Heart left ventricle (tissue), 16 donors: ENCODE data around the gene ZNF528. TPM values are rescaled to one million over a fixed set of nuclear protein-coding genes. Genes with fewer than 3 reads are reported as not detected.
A peak's percentile ranks its signal among the peaks of the same experiment; 100 is the strongest.

Experiments
- ATAC-seq, 4 donors: fragments of 200-7000 bp; cut with Tn5 transposase; one replicate each; pipeline ENCODE4 v1.9.1; 2020 to 2022; ENCODE audit warnings: moderate library complexity in 4 of 4, mild to moderate bottlenecking in 3 of 4, moderate number of reproducible peaks in 1 of 4
- DNase-seq, 5 donors: peaks; one replicate each; pipeline ENCODE4 v3.0.0-alpha.2; 2020
- H3K27ac ChIP-seq, 12 donors: fragments of 200-600 bp; sonication (generic) in 4 of 12; one replicate each; pipeline versions ENCODE4 v1.5.0 to v1.8.0; 2016 to 2022; ENCODE audit warnings: mild to moderate bottlenecking in 2 of 12
- H3K27me3 ChIP-seq, 9 donors: fragments of 200-600 bp; sonication (generic) in 2 of 9; one replicate each; pipeline versions ENCODE4 v1.5.1 to v1.8.0; 2016 to 2022; ENCODE audit warnings: mild to moderate bottlenecking in 3 of 9
- H3K36me3 ChIP-seq, 9 donors: fragments of 200-600 bp; sonication (generic) in 2 of 9; one replicate each; pipeline versions ENCODE4 v1.5.0 to v1.8.0; 2018 to 2022; ENCODE audit warnings: mild to moderate bottlenecking in 2 of 9
- H3K4me1 ChIP-seq, 12 donors: fragments of 200-600 bp; sonication (generic) in 4 of 12; one replicate each; pipeline versions ENCODE4 v1.5.0 to v1.8.0; 2016 to 2022; ENCODE audit warnings: mild to moderate bottlenecking in 3 of 12
- H3K4me3 ChIP-seq, 12 donors: fragments of 200-600 bp; sonication (generic) in 4 of 12; one replicate each; pipeline versions ENCODE4 v1.5.0 to v1.8.0; 2017 to 2022; ENCODE audit warnings: mild to moderate bottlenecking in 9 of 12, moderate library complexity in 4 of 12
- H3K9me3 ChIP-seq, 12 donors: fragments of 200-600 bp; sonication (generic) in 4 of 12; one replicate each; pipeline versions ENCODE4 v1.5.0 to v1.8.0; 2016 to 2022; ENCODE audit warnings: mild to moderate bottlenecking in 1 of 12
- CTCF ChIP-seq, 12 donors: fragments of 200-600 bp; sonication (generic) in 4 of 12; IDR thresholded peaks; one replicate each; pipeline versions ENCODE4 v1.5.0 to v1.8.0; 2018 to 2022; ENCODE audit warnings: antibody characterized with exemption in 12 of 12, mild to moderate bottlenecking in 5 of 12
- POLR2A ChIP-seq, 2 donors: fragments of 450-650 bp; IDR thresholded peaks; one replicate each; pipeline ENCODE4 v1.6.1; 2017; ENCODE audit warnings: antibody characterized with exemption in 2 of 2, mild to moderate bottlenecking in 2 of 2, moderate library complexity in 2 of 2
- WGBS, 4 donors: extraction: QIAGEN DNeasy Blood & Tissue Kit in 2 of 4; methylation state at CpG; one replicate each; pipeline versions ENCODE4 v1.1.5 to v1.1.7; 2013 to 2018; 5-methylcytosine and 5-hydroxymethylcytosine counted together
- intact Hi-C, 10 donors: fragments of 100-400 bp; cut with DNase I; formaldehyde crosslinking; loops; one replicate each; pipeline versions ENCODE4 v1.11.1 to v1.14.2; 2022
- polyA plus RNA-seq, 2 donors: library from polyadenylated mRNA; stranded (reverse); fragments of 200-250 nt; gene quantifications; one replicate each; pipeline ENCODE4 v1.2.3, GENCODE V29; 2013
- total RNA-seq, 9 donors: library from RNA; depleted of rRNA in 2 of 9; stranded (reverse); fragments of >200 nt in 2 of 9; fragmentation: NEBNext Ultra II Directional in 3 of 9; extraction: Animal tissue kit (Norgen Biotek cat#: 25700) in 3 of 9; gene quantifications; one replicate each; pipeline versions ENCODE4 v1.1.0 to v1.2.4, GENCODE V29; 2016 to 2023
- donor health status: ischemic (EF 13 %, LVEDD 7.1; RV severe dilation, severe dysfunction).
- donor health status: healthy with polysubstance abuse.
- donor health status: DM: no; HTN: yes; CAD: no.
- donor health status: DM: no; HTN: no; CAD: no.
- donor health status: ischemic (EF 25% LVEDD 6.9; RV normal size, moderate dysfunction).
- donor health status: ischemic (EF 25% LVEDD 5.7; RV mildly dilated, moderate dysfunction).
- donor health status: healthy.
- donor health status: DM: yes; HTN: yes; CAD: no.
- donor health status: ischemic (EF 35%, LVEDD 5.7; RV mildly dilated, moderate dysfunction).
- donor health status: nonischemic (EF 11% LVEDD 7.7; RV severe dilation, severe dysfunction).
- donor health status: DM: yes; HTN: yes; CAD: no.
- donor health status: PGD.
- donor health status: ischemic (EF 29% LVEDD 5.4; RV normal size, mild dysfunction).
- donor health status: nonischemic (EF 23%, LVEDD 6.1; RV moderate dilation, normal function).

ZNF528 gene
- total and polyA plus RNA-seq, 11 donors = 8.2 to 24.6 (median 16.8) TPM

DNA sequence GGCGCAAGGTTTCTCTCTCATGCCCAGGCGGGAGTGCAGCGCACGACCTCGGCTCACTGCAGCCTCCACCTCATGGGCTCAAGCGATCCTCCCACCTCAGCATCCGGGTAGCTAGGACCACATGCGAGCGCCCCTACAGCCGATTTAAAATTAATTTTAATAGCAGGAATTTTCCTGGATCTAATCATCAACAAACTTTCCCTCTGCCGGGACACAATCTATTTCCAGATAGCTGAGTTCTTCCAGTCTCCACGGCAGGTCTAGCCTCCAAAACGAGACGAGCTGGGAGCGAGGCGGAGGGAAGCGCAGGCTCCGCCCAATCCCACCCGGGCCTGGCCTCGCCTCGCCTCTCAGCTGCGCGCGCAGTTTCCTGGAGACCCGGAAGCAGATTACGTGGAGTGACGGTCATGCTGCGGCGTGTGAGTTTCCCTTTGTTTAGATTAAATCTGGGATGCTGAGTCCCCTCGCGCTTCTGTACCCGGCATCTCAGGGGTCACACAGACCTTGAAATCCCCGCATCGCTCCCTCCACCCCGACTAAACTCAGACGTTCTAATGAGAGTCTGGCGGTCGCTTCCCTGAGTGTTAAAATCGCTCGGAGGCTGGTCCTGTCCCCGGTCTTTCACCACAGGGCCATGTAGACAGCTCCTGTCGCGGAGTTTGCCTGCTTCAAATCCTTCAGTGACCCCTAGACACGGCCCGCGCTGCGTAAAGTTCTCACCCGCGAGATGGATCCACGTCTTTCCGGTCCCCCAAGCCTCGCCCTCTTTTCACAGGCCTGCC lies 27.9 kb upstream of the ZNF528 start, which contains the start of gene ZNF880:
ZNF880 (plus strand) TSS at position 365 of the 782 bp plus-strand sequence; CDS start at position 408, 43 bp downstream.
- H3K9me3 ChIP-seq = peaks cover 0 to 78% (median 37%) of the 10 kb centered on the region in 12 donors
- WGBS, 4 donors = 1% methylated on average over 51 to 52 of the region's 52 CpGs
- intact Hi-C loops = loop anchor here in 1 of 10 donors (2.0 kb wide), 1 partner anchor 27 kb away; the partner anchor contains the start of gene ZNF528
- peaks cover 10 to 47% (median 33%) of the 10 kb centered on the region in 9 donors for H3K36me3 ChIP-seq
- ATAC-seq (peak; percentile 99 to 100 (median 100)), DNase-seq (peak; percentile 94 to 96 (median 95))
- H3K27ac ChIP-seq = peak within 1 kb of the TSS; percentile 80 to 97 (median 92)
- peak in 1 of 2 donors; percentile 40 for TF ChIP-seq POLR2A (IDR thresholded peaks at IDR 0.05)
- peak in 3 of 12 donors; percentile 13 to 33 (median 15) for TF ChIP-seq CTCF (IDR thresholded peaks at IDR 0.05)
- H3K27me3 ChIP-seq = no peaks in the 10 kb centered on the region
- peaks cover 0 to 10% (median 7%) of the 10 kb centered on the region in 12 donors for H3K4me1 ChIP-seq
- peak within 1 kb of the TSS; percentile 58 to 96 (median 80) for H3K4me3 ChIP-seq

DNA sequence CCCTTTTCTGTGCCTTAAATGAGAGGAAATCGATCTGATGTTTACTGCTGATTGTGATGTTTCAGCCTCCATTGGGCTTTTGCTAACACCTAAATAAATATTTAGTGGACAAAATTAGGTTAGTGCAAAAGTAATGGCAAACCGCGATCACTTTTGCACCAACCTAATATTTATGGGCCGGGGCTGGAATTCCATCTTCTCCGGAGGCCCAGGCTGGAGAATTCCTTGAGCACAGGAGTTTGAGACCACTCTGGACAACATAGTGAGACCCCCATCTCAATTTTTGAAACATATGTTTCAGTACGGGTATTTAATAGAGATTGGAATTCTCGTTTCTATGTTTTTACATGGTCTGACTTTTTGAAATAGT lies 27.3 kb upstream of the ZNF528 start:
- H3K27ac ChIP-seq = peak overlapping the region; percentile 80 to 97 (median 92)
- WGBS, 4 donors = 27 to 42% (median 36%) methylated on average over 7 of the region's 7 CpGs
- H3K4me1 ChIP-seq = peaks cover 0 to 10% (median 7%) of the 10 kb centered on the region in 12 donors
- peaks cover 0 to 78% (median 31%) of the 10 kb centered on the region in 12 donors for H3K9me3 ChIP-seq
- no peaks in the 10 kb centered on the region for H3K27me3 ChIP-seq
- H3K4me3 ChIP-seq = peak overlapping the region; percentile 58 to 96 (median 80)
- H3K36me3 ChIP-seq = peaks cover 11 to 47% (median 37%) of the 10 kb centered on the region in 9 donors
- intact Hi-C loops = loop anchor here in 1 of 10 donors (2.0 kb wide), 1 partner anchor 26 kb away; the partner anchor contains the start of gene ZNF528
- DNase-seq (no peak), ATAC-seq (no peak)
- no peak for TF ChIP-seq POLR2A (IDR thresholded peaks at IDR 0.05)
- TF ChIP-seq CTCF (IDR thresholded peaks at IDR 0.05) = no peak

- Histone ChIP-seq H3K9me3 (peaks cover 0 to 100% (median 48%) of the 10 kb centered on the region in 12 donors), H3K36me3 (peaks cover 0 to 67% (median 19%) of the 10 kb centered on the region in 9 donors), H3K4me1 (peaks cover 0 to under 1% (median 0%) of the 10 kb centered on the region in 12 donors), H3K27me3 (no peaks in the 10 kb centered on the region), H3K4me3 (no peak overlapping the region), H3K27ac (no peak overlapping the region)
- 56 to 72% (median 61%) methylated on average over 1 of the region's 1 CpG for WGBS, 4 donors
- TF ChIP-seq POLR2A (IDR thresholded peaks at IDR 0.05) (no peak), CTCF (IDR thresholded peaks at IDR 0.05) (no peak)
- ATAC-seq = no peak
- DNase-seq = no peak
- intact Hi-C loops = no loop called here
Observed at GRCh38 chr19:52391135-52391534, 6.5 kb upstream of the ZNF528 start.

DNA sequence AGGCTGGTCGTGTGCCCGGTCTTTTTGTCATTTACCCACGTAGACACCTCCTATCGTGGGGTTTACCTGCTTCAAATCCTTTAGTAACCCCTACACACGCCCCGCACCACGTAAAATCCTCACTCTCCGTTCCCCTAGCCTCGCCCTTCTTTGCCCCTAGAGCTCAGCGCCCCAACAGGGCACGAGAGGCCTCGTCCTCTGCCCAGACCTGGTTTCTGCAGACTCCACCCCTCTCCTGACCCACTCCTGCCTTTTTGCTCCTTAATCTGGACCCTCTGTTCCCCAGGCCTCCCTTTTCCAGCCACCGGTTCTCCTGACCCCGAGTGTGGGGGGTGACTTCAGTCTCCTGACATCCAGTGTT lies 412 bp downstream of the ZNF528 start:
- ATAC-seq (peak in 3 of 4 donors; percentile 20 to 42 (median 41)), DNase-seq (no peak)
- H3K9me3 ChIP-seq = peaks cover 0 to 46% (median 6%) of the 10 kb centered on the region in 12 donors
- no peak for TF ChIP-seq POLR2A (IDR thresholded peaks at IDR 0.05)
- no peak for TF ChIP-seq CTCF (IDR thresholded peaks at IDR 0.05)
- H3K4me3 ChIP-seq = peak overlapping the region; percentile 53 to 96 (median 78)
- H3K27me3 ChIP-seq = no peaks in the 10 kb centered on the region
- peaks cover 5 to 77% (median 53%) of the 10 kb centered on the region in 9 donors for H3K36me3 ChIP-seq
- peak overlapping the region; percentile 30 to 84 (median 72) for H3K27ac ChIP-seq
- WGBS, 4 donors = 1 to 3% (median 2%) methylated on average over 14 of the region's 14 CpGs
- peaks cover 0 to 21% (median 13%) of the 10 kb centered on the region in 12 donors for H3K4me1 ChIP-seq
- intact Hi-C loops = loop anchor here in 1 of 10 donors (5.0 kb wide), 1 partner anchor 54 kb away; the partner anchor contains the start of gene ZNF578
